Ectodermal cell (in vitro differentiated cells): ENCODE measurements around the gene ZGRF1.

ENCODE experiments used
- H3K27ac ChIP-seq: 2 replicates; pipeline ENCODE4 v1.7.0; 2013; ENCODE audit warnings: mild to moderate bottlenecking, low read depth, low read length; ENCODE audit not compliant: insufficient read depth, poor library complexity, severe bottlenecking
- H3K27me3 ChIP-seq: 2 replicates; pipeline ENCODE4 v1.7.0; 2013; ENCODE audit warnings: mild to moderate bottlenecking, low read length; ENCODE audit not compliant: insufficient read depth, control insufficient read depth, poor library complexity, severe bottlenecking
- H3K36me3 ChIP-seq: one replicate; pipeline ENCODE4 v1.7.0; 2013; ENCODE audit warnings: low read length; ENCODE audit not compliant: control insufficient read depth, insufficient read depth
- H3K4me1 ChIP-seq: one replicate; pipeline ENCODE4 v1.7.0; 2013; ENCODE audit warnings: low read length; ENCODE audit not compliant: control insufficient read depth, insufficient read depth
- H3K4me3 ChIP-seq: 2 replicates; pipeline ENCODE4 v1.7.0; 2013; ENCODE audit warnings: low read depth, low read length, control low read depth; ENCODE audit not compliant: insufficient read depth
- H3K9me3 ChIP-seq: 2 replicates; pipeline ENCODE4 v1.7.0; 2013; ENCODE audit warnings: mild to moderate bottlenecking, low read length, moderate library complexity; ENCODE audit not compliant: control insufficient read depth
- WGBS, 2 experiments: methylation state at CpG; one replicate each; pipeline ENCODE4 v1.1.7; 2013; ENCODE audit warnings: missing lambda C conversion rate in 2 of 2; 5-methylcytosine and 5-hydroxymethylcytosine counted together

ZGRF1 gene

DNA sequence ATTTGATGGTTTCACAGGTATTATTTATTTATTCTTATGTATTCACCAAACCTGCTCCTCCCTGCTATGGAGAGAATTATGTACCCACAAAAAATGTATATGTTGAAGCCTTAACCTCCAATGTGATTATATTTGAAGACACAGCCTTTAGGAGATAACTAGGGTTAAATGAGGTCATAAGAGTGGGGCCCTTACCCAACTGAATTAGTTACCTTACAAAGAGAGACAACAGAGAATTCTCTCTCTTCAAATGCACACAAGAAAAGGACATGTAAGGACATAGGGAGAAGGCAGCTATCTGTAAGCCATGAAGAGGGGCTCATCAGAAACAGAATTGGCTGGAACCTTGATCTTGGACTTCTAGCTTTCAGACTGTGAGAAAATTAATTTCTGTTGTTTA lies 44.0 kb downstream of the ZGRF1 start:
- no peaks in the 10 kb centered on the region for H3K9me3 ChIP-seq
- H3K36me3 ChIP-seq: no peaks in the 10 kb centered on the region

GRCh38 chr4:112591593-112591992 lies 45.1 kb downstream of the ZGRF1 start:
- 77 to 88% methylated on average over 1 of the region's 1 CpG for WGBS, 2 experiments
- Histone ChIP-seq H3K4me3 (no peak overlapping the region), H3K4me1 (no peaks in the 10 kb centered on the region), H3K27me3 (no peaks in the 10 kb centered on the region), H3K9me3 (no peaks in the 10 kb centered on the region), H3K27ac (no peak overlapping the region), H3K36me3 (no peaks in the 10 kb centered on the region)

More for the DNA sequence above, 44.0 kb downstream of the ZGRF1 start:
- H3K27me3 ChIP-seq: no peaks in the 10 kb centered on the region
- no peaks in the 10 kb centered on the region for H3K4me1 ChIP-seq
- H3K4me3 ChIP-seq: no peak overlapping the region
- no peak overlapping the region for H3K27ac ChIP-seq

DNA sequence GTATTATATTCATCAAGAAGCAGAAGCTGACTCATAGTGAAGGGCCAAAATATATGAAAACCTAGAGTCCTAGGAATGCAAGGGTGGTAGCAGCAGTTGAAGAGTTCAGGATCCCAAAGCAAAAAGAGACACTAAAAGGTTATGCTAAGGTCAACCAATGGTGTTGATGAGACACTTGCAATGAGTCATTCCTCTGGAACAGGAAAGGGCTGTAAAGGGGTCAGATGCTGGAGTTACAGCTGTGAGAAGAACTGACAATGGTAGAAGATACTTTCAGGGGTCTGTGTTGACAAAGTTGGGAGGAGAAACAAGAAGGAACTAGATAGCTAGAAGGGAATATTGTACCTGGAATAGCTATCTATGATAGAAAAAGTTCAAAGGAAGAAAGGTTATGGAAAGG lies 47.5 kb downstream of the ZGRF1 start:
- no peaks in the 10 kb centered on the region for H3K9me3 ChIP-seq
- no peaks in the 10 kb centered on the region for H3K4me1 ChIP-seq
- no peak overlapping the region for H3K4me3 ChIP-seq
- no peaks in the 10 kb centered on the region for H3K27me3 ChIP-seq
- no peak overlapping the region for H3K27ac ChIP-seq
- H3K36me3 ChIP-seq: peaks cover 4% of the 10 kb centered on the region

DNA sequence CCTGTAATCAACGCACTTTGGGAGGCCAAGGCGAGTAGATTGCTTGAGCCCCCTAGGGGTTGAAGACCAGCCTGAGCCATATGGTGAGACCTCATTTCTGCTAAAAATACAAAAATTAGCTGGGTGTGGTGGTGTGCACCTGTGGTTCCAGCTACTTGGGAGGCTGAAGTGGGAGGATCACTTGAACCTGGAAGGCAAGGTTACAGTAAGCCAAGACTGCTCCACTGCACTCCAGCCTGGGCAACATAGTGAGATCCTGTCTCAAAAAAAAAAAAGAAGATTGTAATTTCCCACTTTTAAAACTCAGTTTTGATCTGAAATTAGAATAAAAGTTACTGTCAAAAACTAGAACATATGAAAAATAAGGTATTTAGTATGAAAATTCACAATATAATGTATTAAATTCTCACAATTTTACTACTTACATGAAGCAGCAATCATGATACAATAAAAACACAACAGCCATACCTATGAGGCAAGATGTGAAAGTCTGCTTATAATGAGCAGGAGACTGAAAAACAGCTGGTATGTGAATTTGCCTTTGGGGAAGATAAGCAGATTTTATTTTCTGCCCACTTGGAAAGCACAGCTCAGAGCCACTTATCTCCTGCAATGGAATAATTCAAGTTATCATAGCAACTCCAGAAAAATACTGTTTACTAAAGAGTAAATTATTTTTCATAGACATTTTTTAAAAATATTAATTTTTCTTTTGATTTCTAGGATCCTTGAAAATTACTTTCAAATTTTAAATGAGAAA lies 50.6 kb downstream of the ZGRF1 start:
- WGBS, 2 experiments: 88 to 96% methylated on average over 2 of the region's 2 CpGs
- Histone ChIP-seq H3K4me1 (no peaks in the 10 kb centered on the region), H3K4me3 (no peak overlapping the region), H3K27me3 (no peaks in the 10 kb centered on the region), H3K36me3 (peaks cover 22% of the 10 kb centered on the region), H3K27ac (no peak overlapping the region), H3K9me3 (no peaks in the 10 kb centered on the region)

DNA sequence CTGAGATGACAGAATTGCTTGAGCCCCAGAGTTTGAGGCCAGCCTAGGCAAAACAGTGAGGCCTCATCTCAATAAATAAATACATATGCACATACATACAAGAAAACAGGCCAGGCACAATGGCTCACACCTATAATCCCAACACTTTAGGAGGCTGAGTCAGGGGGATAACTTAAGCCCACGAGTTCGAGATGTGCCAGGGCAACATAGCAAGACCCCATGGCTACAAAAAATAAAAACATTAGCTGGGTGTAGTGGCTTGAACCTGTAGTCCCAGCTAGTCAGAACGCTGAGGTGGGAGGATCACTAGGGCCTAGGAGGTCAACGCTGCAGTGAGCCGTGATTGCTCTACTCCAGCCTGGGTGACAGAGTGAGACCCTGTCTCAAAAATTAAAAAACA lies 69.2 kb downstream of the ZGRF1 start:
- H3K9me3 ChIP-seq: no peaks in the 10 kb centered on the region
- no peak overlapping the region for H3K4me3 ChIP-seq
- no peak overlapping the region for H3K27ac ChIP-seq
- whole genome bisulfite sequencing, 2 experiments: 79 to 86% methylated on average over 5 of the region's 5 CpGs
- H3K4me1 ChIP-seq: no peaks in the 10 kb centered on the region
- no peaks in the 10 kb centered on the region for H3K36me3 ChIP-seq
- no peaks in the 10 kb centered on the region for H3K27me3 ChIP-seq

DNA sequence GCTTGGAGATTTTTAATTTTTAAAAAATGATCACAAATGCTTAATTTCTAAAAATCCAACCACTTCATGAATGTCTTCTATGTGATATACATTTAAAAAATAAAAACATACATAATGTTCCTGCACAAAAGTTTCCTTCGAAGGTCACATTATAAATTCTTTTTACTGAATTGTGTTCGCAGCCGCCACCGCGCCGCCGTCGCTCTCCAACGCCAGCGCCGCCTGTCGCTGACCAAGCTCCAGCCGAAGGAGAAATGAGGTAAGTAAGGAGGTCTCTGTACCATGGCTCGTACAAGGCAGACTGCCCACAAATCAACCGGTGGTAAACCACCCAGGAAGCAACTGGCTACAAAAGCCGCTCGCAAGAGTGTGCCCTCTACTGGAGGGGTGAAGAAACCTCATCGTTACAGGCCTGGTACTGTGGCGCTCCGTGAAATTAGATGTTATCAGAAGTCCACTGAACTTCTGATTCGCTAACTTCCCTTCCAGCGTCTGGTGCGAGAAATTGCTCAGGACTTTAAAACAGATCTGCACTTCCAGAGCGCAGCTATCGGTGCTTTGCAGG lies 71.9 kb downstream of the ZGRF1 start:
- no peaks in the 10 kb centered on the region for H3K36me3 ChIP-seq
- 95 to 96% methylated on average over 25 of the region's 25 CpGs for WGBS, 2 experiments
- H3K4me3 ChIP-seq: no peak overlapping the region
- H3K27me3 ChIP-seq: no peaks in the 10 kb centered on the region
- H3K4me1 ChIP-seq: no peaks in the 10 kb centered on the region
- no peak overlapping the region for H3K27ac ChIP-seq
- no peaks in the 10 kb centered on the region for H3K9me3 ChIP-seq

- H3K27me3 ChIP-seq: no peaks in the 10 kb centered on the region
- no peaks in the 10 kb centered on the region for H3K4me1 ChIP-seq
- 90 to 92% methylated on average over 3 to 4 of the region's 4 CpGs for WGBS, 2 experiments
- no peak overlapping the region for H3K27ac ChIP-seq
- no peaks in the 10 kb centered on the region for H3K9me3 ChIP-seq
- H3K4me3 ChIP-seq: no peak overlapping the region
- H3K36me3 ChIP-seq: no peaks in the 10 kb centered on the region
Observed at GRCh38 chr4:112563431-112564200, 73.1 kb downstream of the ZGRF1 start.

DNA sequence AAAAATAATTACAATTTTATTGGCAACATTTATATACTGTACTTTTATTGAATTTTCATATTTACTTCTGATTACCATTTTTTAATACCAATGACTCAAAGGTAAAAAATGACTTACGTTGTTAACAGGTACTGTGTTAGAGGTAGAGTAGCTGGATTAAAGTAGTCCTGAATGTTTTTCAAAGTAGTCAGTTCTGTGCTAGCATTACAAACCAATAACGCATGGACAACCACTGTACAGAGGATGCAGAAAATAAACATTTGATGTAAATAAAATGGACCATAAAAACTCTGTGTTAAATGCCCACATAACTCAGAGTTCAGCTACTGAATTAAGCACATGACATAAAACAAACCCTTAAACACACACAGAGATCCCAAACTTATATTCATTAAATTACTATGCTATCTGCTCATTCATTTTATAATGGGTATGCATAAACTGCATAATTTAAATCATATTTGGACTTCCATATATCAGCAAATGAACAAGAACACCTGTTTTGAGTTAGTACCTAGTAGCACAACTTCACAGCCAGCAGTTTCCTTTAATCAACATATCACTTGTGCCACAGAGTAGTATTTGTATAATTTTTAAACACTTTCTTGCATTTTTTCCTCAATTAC lies 74.3 kb downstream of the ZGRF1 start:
- WGBS, 2 experiments: 96% methylated on average over 2 of the region's 2 CpGs
- H3K4me3 ChIP-seq: no peak overlapping the region
- no peaks in the 10 kb centered on the region for H3K36me3 ChIP-seq
- H3K27me3 ChIP-seq: no peaks in the 10 kb centered on the region
- no peaks in the 10 kb centered on the region for H3K9me3 ChIP-seq
- no peak overlapping the region for H3K27ac ChIP-seq
- no peaks in the 10 kb centered on the region for H3K4me1 ChIP-seq

- WGBS, 2 experiments: 94 to 99% methylated on average over 2 of the region's 2 CpGs
- Histone ChIP-seq H3K9me3 (no peaks in the 10 kb centered on the region), H3K27ac (no peak overlapping the region), H3K4me1 (no peaks in the 10 kb centered on the region), H3K4me3 (no peak overlapping the region), H3K36me3 (no peaks in the 10 kb centered on the region), H3K27me3 (no peaks in the 10 kb centered on the region)
Observed at GRCh38 chr4:112560084-112560483, 76.6 kb downstream of the ZGRF1 start.

- H3K27me3 ChIP-seq: no peaks in the 10 kb centered on the region
- H3K4me1 ChIP-seq: no peaks in the 10 kb centered on the region
- no peaks in the 10 kb centered on the region for H3K36me3 ChIP-seq
- WGBS, 2 experiments: 95% methylated on average over 3 of the region's 3 CpGs
- H3K4me3 ChIP-seq: no peak overlapping the region
- no peak overlapping the region for H3K27ac ChIP-seq
- no peaks in the 10 kb centered on the region for H3K9me3 ChIP-seq
Observed at GRCh38 chr4:112559053-112559452, 77.7 kb downstream of the ZGRF1 start.
